GM21576 (cell line): ENCODE results near the gene ERN1.

Experiments
- ATAC-seq: cut with Tn5 transposase; IDR thresholded peaks from one replicate; pipeline ENCODE4 v1.9.1; 2021; ENCODE audit warnings: mild to moderate bottlenecking, moderate library complexity; ENCODE audit not compliant: unreplicated experiment

Gene ERN1

GRCh38 chr17:64037802-64038201 is 92.1 kb downstream of the ERN1 start:
- ATAC-seq: no peak

GRCh38 chr17:64037180-64037579 is 92.8 kb downstream of the ERN1 start:
- ATAC-seq: no peak

GRCh38 chr17:64036198-64036922 is 93.6 kb downstream of the ERN1 start:
- ATAC-seq: no peak

- ATAC-seq: no peak
Measured at GRCh38 chr17:64032081-64032480, 97.9 kb downstream of the ERN1 start.

- ATAC-seq: peak; percentile 48
Measured at GRCh38 chr17:64028874-64029464, 101.0 kb downstream of the ERN1 start.

GRCh38 chr17:64025732-64026294 is 104.1 kb downstream of the ERN1 start:
- peak; percentile 57 for ATAC-seq

GRCh38 chr17:64024781-64025731 is 104.9 kb downstream of the ERN1 start:
- no peak for ATAC-seq

- no peak for ATAC-seq
Measured at GRCh38 chr17:64024215-64024654, 105.7 kb downstream of the ERN1 start.

GRCh38 chr17:64022611-64023063 is 107.3 kb downstream of the ERN1 start:
- no peak for ATAC-seq

- ATAC-seq: peak; percentile 49
Measured at GRCh38 chr17:64020056-64020766, 109.7 kb downstream of the ERN1 start, which contains the start of gene ICAM2. Gene ICAM2, minus strand, starts transcription at chr17:64020633. Its CDS starts 13,942 bp downstream, at chr17:64006691.

GRCh38 chr17:64019551-64019961 is 110.4 kb downstream of the ERN1 start:
- peak; percentile 4 for ATAC-seq

GRCh38 chr17:64017381-64017980 is 112.5 kb downstream of the ERN1 start:
- ATAC-seq: no peak

GRCh38 chr17:64016974-64017373 is 113.0 kb downstream of the ERN1 start:
- ATAC-seq: no peak

- ATAC-seq: no peak
Measured at GRCh38 chr17:64016231-64016784, 113.6 kb downstream of the ERN1 start.

GRCh38 chr17:64015447-64015846 is 114.5 kb downstream of the ERN1 start:
- ATAC-seq: no peak

GRCh38 chr17:64009571-64010402 is 120.2 kb downstream of the ERN1 start:
- ATAC-seq: no peak

- ATAC-seq: no peak
Measured at GRCh38 chr17:64008830-64009229, 121.1 kb downstream of the ERN1 start.

- no peak for ATAC-seq
Measured at GRCh38 chr17:64008346-64008745, 121.6 kb downstream of the ERN1 start.

GRCh38 chr17:64007838-64008282 is 122.1 kb downstream of the ERN1 start:
- ATAC-seq: no peak
